Measurements from ENCODE around the gene LBR.

DNA sequence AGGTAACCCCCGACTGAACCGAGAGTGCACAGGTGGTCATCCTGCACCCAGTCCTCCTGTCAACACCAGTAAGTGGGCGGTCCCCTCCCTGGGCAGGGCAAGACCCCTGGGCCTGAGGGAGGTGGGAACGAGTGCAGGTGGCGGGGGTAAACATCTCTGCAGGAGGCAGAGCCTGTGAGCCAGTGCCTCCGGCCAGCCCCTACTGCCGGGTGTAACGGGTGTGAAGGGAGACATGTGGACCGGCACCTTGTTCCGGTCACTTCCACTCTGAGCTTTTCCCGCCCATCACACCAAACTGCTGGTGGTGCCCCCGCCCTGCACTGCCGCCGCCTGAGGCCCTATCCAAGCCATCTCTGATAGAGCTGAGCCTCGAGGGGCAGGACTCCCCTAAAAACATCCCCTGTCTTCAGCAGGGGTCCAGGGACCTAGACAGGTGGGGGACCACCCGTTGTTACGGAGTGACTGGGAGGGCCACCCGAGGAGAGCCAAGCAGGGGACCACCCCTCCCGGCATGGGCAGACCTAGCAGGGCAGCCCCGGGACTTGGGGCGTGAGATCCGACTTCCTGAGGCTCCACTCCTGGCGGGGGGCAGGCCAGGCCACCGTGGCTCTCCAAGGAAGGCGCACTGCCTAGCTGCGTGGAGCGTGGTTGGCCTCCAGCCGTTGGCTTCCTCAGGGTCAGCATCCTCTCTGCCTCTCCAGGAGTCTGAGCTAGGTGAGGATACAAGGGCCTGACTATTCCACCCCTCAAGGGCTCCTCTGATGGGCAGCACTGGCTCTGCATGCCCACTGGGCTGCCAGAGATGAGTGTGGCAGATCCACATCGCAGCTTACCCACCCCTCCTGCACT lies 43.8 kb upstream of the LBR start:
- TF ChIP-seq, protein P1, sequence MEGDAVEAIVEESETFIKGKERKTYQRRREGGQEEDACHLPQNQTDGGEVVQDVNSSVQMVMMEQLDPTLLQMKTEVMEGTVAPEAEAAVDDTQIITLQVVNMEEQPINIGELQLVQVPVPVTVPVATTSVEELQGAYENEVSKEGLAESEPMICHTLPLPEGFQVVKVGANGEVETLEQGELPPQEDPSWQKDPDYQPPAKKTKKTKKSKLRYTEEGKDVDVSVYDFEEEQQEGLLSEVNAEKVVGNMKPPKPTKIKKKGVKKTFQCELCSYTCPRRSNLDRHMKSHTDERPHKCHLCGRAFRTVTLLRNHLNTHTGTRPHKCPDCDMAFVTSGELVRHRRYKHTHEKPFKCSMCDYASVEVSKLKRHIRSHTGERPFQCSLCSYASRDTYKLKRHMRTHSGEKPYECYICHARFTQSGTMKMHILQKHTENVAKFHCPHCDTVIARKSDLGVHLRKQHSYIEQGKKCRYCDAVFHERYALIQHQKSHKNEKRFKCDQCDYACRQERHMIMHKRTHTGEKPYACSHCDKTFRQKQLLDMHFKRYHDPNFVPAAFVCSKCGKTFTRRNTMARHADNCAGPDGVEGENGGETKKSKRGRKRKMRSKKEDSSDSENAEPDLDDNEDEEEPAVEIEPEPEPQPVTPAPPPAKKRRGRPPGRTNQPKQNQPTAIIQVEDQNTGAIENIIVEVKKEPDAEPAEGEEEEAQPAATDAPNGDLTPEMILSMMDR (IDR thresholded peaks at IDR 0.05) = no peak
- TF ChIP-seq POLR2A (IDR thresholded peaks at IDR 0.05) = no peak
